ENCODE results near the gene GFOD1. TPM values are rescaled to one million over a fixed set of nuclear protein-coding genes. Genes with fewer than 3 reads are reported as not detected.

GFOD1 gene
- polyA plus RNA-seq, 1 of the 3 experiments (the other 2 are of a cell fraction) = 1.6 TPM

GRCh38 chr6:13352165-13352564 lies 135.2 kb downstream of the GFOD1 start:
- 94% methylated on average over 9 of the region's 9 CpGs for WGBS (ENCODE audit: low lambda C conversion rate)
- ChIA-PET POLR2A (no interaction called here), CTCF (no interaction called here)
- Histone ChIP-seq H4K20me1 (ENCODE audit: insufficient read depth) (no peaks in the 10 kb centered on the region), H2AFZ (ENCODE audit: low read depth) (no peak overlapping the region), H3K9ac (no peak overlapping the region), H3K4me3 (ENCODE audit: low read depth in 2 of 2, low read length in 1 of 2) (no peak overlapping the region), H3K4me1 (ENCODE audit: control insufficient read depth in 1 of 2, insufficient read depth in 2 of 2, low read depth in 1 of 2, low read length in 1 of 2) (peaks cover 3 to 21% of the 10 kb centered on the region in 2 experiments; a peak in 2 of 4 replicates), H3K9me2 (no peaks in the 10 kb centered on the region), H3K4me2 (no peak overlapping the region), H3K27me3 (ENCODE audit: insufficient read depth) (no peaks in the 10 kb centered on the region), H3K27ac (ENCODE audit: low read depth in 2 of 2, low read length in 1 of 2) (no peak overlapping the region), H3K9me3 (no peaks in the 10 kb centered on the region), H3K36me3 (replicated peaks in 1 of 2; ENCODE audit: control insufficient read depth in 1 of 2, insufficient read depth in 2 of 2, low read length in 1 of 2) (no peaks in the 10 kb centered on the region), H3K79me2 (ENCODE audit: insufficient read depth) (no peaks in the 10 kb centered on the region), H3F3A (replicated peaks; ENCODE audit: insufficient read depth) (peaks cover 28% of the 10 kb centered on the region)
- TF ChIP-seq ZBTB33 (IDR thresholded peaks at IDR 0.05; ENCODE audit: borderline replicate concordance, low read depth) = no peak
- no peak for TF ChIP-seq CHD2 (IDR thresholded peaks at IDR 0.05; ENCODE audit: low read length, partially characterized antibody)
- TF ChIP-seq, protein P1, sequence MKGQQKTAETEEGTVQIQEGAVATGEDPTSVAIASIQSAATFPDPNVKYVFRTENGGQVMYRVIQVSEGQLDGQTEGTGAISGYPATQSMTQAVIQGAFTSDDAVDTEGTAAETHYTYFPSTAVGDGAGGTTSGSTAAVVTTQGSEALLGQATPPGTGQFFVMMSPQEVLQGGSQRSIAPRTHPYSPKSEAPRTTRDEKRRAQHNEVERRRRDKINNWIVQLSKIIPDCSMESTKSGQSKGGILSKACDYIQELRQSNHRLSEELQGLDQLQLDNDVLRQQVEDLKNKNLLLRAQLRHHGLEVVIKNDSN (IDR thresholded peaks at IDR 0.05; ENCODE audit: borderline replicate concordance, low read depth) = no peak
- TF ChIP-seq, protein P2, sequence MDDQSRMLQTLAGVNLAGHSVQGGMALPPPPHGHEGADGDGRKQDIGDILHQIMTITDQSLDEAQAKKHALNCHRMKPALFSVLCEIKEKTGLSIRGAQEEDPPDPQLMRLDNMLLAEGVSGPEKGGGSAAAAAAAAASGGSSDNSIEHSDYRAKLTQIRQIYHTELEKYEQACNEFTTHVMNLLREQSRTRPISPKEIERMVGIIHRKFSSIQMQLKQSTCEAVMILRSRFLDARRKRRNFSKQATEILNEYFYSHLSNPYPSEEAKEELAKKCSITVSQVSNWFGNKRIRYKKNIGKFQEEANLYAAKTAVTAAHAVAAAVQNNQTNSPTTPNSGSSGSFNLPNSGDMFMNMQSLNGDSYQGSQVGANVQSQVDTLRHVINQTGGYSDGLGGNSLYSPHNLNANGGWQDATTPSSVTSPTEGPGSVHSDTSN (IDR thresholded peaks at IDR 0.05) = no peak
- TF ChIP-seq TAF1 (IDR thresholded peaks at IDR 0.05; ENCODE audit: borderline replicate concordance, low read depth, low read length) = no peak
- no peak for TF ChIP-seq EP300 (IDR thresholded peaks at IDR 0.05; ENCODE audit: borderline replicate concordance in 1 of 2, low read depth in 1 of 2, low read length in 1 of 2)
- no peak for DNase-seq

- WGBS (ENCODE audit: low lambda C conversion rate) = 90% methylated on average over 11 of the region's 12 CpGs
- Histone ChIP-seq H3K9me2 (no peaks in the 10 kb centered on the region), H3K9ac (no peak overlapping the region), H3K27me3 (ENCODE audit: insufficient read depth) (no peaks in the 10 kb centered on the region), H3K4me2 (no peak overlapping the region), H3K4me1 (ENCODE audit: control insufficient read depth in 1 of 2, insufficient read depth in 2 of 2, low read depth in 1 of 2, low read length in 1 of 2) (peaks cover 3 to 12% of the 10 kb centered on the region in 2 experiments; a peak in 2 of 4 replicates), H3F3A (replicated peaks; ENCODE audit: insufficient read depth) (peaks cover 20% of the 10 kb centered on the region), H2AFZ (ENCODE audit: low read depth) (no peak overlapping the region), H3K27ac (ENCODE audit: low read depth in 2 of 2, low read length in 1 of 2) (no peak overlapping the region), H3K9me3 (no peaks in the 10 kb centered on the region), H3K4me3 (ENCODE audit: low read depth in 2 of 2, low read length in 1 of 2) (no peak overlapping the region), H3K36me3 (replicated peaks in 1 of 2; ENCODE audit: control insufficient read depth in 1 of 2, insufficient read depth in 2 of 2, low read length in 1 of 2) (no peaks in the 10 kb centered on the region), H4K20me1 (ENCODE audit: insufficient read depth) (no peaks in the 10 kb centered on the region), H3K79me2 (ENCODE audit: insufficient read depth) (no peaks in the 10 kb centered on the region)
- ChIA-PET POLR2A (no interaction called here), CTCF (interaction anchor here (1.0 kb wide), 1 partner anchor 14 kb away, joined by 3 read pairs; no protein-coding TSS in a partner anchor)
- TF ChIP-seq NRF1 (IDR thresholded peaks at IDR 0.05; ENCODE audit: low read depth, low read length) (no peak), MEF2A (IDR thresholded peaks at IDR 0.05; ENCODE audit: borderline replicate concordance, low read depth) (no peak), FOXJ3 (CRISPR knock-in tag; IDR thresholded peaks at IDR 0.05) (no peak), TAF1 (IDR thresholded peaks at IDR 0.05; ENCODE audit: borderline replicate concordance, low read depth, low read length) (no peak), GABPA (IDR thresholded peaks at IDR 0.05; ENCODE audit: low read depth) (no peak), IRF3 (IDR thresholded peaks at IDR 0.05; ENCODE audit: low read depth, low read length) (no peak), SIN3A (IDR thresholded peaks at IDR 0.05; ENCODE audit: borderline replicate concordance, low read depth, low read length) (no peak), TCF12 (IDR thresholded peaks at IDR 0.05) (no peak), USF2 (IDR thresholded peaks at IDR 0.05; ENCODE audit: borderline replicate concordance, low read depth, low read length) (no peak)
- TF ChIP-seq, protein P2 (IDR thresholded peaks at IDR 0.05) = no peak
- no peak for DNase-seq
Measured at GRCh38 chr6:13351271-13351670, 136.1 kb downstream of the GFOD1 start.
